Measurements from ENCODE around the gene CBLIF.

DNA sequence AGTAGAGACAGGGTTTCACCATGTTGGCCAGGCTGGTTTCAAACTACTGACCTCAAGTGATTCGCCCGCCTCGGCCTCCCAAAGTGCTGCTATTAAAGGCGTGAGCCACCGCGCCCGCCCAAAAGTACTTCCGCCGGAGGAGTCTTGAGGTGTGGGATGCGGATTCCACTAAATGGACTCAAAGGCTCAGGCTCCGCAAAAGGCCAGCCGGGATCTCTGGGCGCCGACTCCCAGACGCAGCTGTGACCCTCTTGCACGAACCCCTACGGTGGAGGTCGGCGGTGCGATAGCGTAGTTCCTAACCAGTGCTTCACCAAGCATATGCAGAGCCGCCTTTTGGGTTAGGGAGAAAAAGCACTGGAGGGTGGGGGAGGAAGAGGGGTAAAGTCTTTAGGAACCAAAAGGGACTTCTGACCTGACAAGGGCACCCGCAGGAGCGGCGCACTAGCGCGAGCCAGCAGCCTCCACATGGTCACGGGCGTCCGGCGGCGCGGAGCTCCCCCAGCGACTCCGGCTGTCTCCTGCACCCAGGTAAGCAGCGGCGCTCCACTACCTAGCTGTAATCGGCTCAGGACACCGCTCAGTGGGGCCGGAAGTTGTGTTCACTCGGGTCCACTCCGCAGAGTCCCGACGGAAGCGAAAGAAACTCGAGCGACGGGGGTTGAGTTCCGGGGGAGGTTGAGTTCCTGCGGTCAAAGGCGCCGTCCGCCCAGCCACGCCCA, 34.9 kb downstream of the CBLIF start, which contains the start of gene MRPL16:
- TF ChIP-seq, protein P1, sequence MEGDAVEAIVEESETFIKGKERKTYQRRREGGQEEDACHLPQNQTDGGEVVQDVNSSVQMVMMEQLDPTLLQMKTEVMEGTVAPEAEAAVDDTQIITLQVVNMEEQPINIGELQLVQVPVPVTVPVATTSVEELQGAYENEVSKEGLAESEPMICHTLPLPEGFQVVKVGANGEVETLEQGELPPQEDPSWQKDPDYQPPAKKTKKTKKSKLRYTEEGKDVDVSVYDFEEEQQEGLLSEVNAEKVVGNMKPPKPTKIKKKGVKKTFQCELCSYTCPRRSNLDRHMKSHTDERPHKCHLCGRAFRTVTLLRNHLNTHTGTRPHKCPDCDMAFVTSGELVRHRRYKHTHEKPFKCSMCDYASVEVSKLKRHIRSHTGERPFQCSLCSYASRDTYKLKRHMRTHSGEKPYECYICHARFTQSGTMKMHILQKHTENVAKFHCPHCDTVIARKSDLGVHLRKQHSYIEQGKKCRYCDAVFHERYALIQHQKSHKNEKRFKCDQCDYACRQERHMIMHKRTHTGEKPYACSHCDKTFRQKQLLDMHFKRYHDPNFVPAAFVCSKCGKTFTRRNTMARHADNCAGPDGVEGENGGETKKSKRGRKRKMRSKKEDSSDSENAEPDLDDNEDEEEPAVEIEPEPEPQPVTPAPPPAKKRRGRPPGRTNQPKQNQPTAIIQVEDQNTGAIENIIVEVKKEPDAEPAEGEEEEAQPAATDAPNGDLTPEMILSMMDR (IDR thresholded peaks at IDR 0.05), result peak in 3 of 4 donors; percentile 16 to 31 (median 27)
- peak; percentile 75 for TF ChIP-seq POLR2A (IDR thresholded peaks at IDR 0.05)
